Liver (tissue), 9 donors: ENCODE data around the gene CBFA2T2. TPM values are rescaled to one million over a fixed set of nuclear protein-coding genes. Genes with fewer than 3 reads are reported as not detected.

ENCODE experiments used
- DNase-seq: peaks from one replicate; pipeline ENCODE4 v3.0.0-alpha.2; 2017; ENCODE audit warnings: low spot score
- H3K27ac ChIP-seq, 2 donors: one replicate each; pipeline ENCODE4 v1.7.0; 2013; ENCODE audit warnings: inconsistent platforms in 2 of 2, low read length in 2 of 2, control low read depth in 1 of 2, low read depth in 1 of 2, mild to moderate bottlenecking in 1 of 2
- H3K27me3 ChIP-seq, 4 donors: one replicate each; pipeline versions ENCODE4 v1.6.1 to v1.7.0; 2013; ENCODE audit warnings: low read length in 3 of 4, inconsistent platforms in 1 of 4, mild to moderate bottlenecking in 1 of 4, moderate library complexity in 1 of 4; ENCODE audit not compliant: control insufficient read depth in 4 of 4, insufficient read depth in 4 of 4
- H3K36me3 ChIP-seq, 4 donors: one replicate each; pipeline versions ENCODE4 v1.6.1 to v1.7.0; 2013; ENCODE audit warnings: low read length in 3 of 4, mild to moderate bottlenecking in 3 of 4, low read depth in 1 of 4, moderate library complexity in 1 of 4; ENCODE audit not compliant: control insufficient read depth in 4 of 4, insufficient read depth in 3 of 4
- H3K4me1 ChIP-seq, 4 donors: one replicate each; pipeline versions ENCODE4 v1.6.1 to v1.7.0; 2013; ENCODE audit warnings: low read length in 3 of 4, mild to moderate bottlenecking in 3 of 4, moderate library complexity in 1 of 4; ENCODE audit not compliant: control insufficient read depth in 4 of 4, insufficient read depth in 4 of 4
- H3K4me3 ChIP-seq, 3 donors: one replicate each; pipeline versions ENCODE4 v1.6.1 to v1.7.0; 2013; ENCODE audit warnings: low read length in 3 of 3, control low read depth in 1 of 3, low read depth in 1 of 3, mild to moderate bottlenecking in 1 of 3
- H3K9ac ChIP-seq, 2 donors: one replicate each; pipeline ENCODE4 v1.7.0; 2013; ENCODE audit warnings: low read length in 2 of 2, mild to moderate bottlenecking in 2 of 2, moderate library complexity in 2 of 2, control low read depth in 1 of 2, low read depth in 1 of 2
- H3K9me3 ChIP-seq, 4 donors: one replicate each; pipeline versions ENCODE4 v1.6.1 to v1.7.0; 2013; ENCODE audit warnings: low read length in 3 of 4; ENCODE audit not compliant: control insufficient read depth in 4 of 4
- ATF3 ChIP-seq: IDR thresholded peaks from 2 replicates; pipeline ENCODE4 v1.6.1; 2016; ENCODE audit warnings: antibody characterized with exemption
- CTCF ChIP-seq: fragments of 150-350 bp; IDR thresholded peaks from 2 replicates; pipeline ENCODE4 v1.5.1; 2017; ENCODE audit warnings: improper control_type of control experiment, low read depth, low read length; ENCODE audit not compliant: missing input control
- EGR1 ChIP-seq, 2 donors: IDR thresholded peaks; 2 replicates each; pipeline ENCODE4 v1.6.1; 2016 to 2018; ENCODE audit warnings: antibody characterized with exemption in 2 of 2, low read depth in 2 of 2
- FOXA1 ChIP-seq: IDR thresholded peaks from 2 replicates; pipeline ENCODE4 v1.6.1; 2016; ENCODE audit warnings: antibody characterized with exemption
- FOXA2 ChIP-seq: IDR thresholded peaks from 2 replicates; pipeline ENCODE4 v1.6.1; 2016; ENCODE audit warnings: antibody characterized with exemption
- GABPA ChIP-seq, 2 donors: IDR thresholded peaks in 1 of 2; conservative IDR thresholded peaks in 1 of 2; 2 replicates each; pipeline ENCODE4 v1.6.1; 2016; ENCODE audit warnings: antibody characterized with exemption in 2 of 2, mild to moderate bottlenecking in 1 of 2, moderate library complexity in 1 of 2
- HNF4A ChIP-seq, 2 donors: conservative IDR thresholded peaks; 2 replicates each; pipeline ENCODE4 v1.6.1; 2016; ENCODE audit warnings: antibody characterized with exemption in 2 of 2, mild to moderate bottlenecking in 2 of 2
- HNF4G ChIP-seq: IDR thresholded peaks from 2 replicates; pipeline ENCODE4 v1.6.1; 2016; ENCODE audit warnings: antibody characterized with exemption
- JUND ChIP-seq, 2 donors: IDR thresholded peaks; 2 replicates each; pipeline ENCODE4 v1.6.1; 2016; ENCODE audit warnings: antibody characterized with exemption in 2 of 2
- MAX ChIP-seq: IDR thresholded peaks from 2 replicates; pipeline ENCODE4 v1.6.1; 2016; ENCODE audit warnings: antibody characterized with exemption
- RAD21 ChIP-seq, 2 donors: IDR thresholded peaks; 2 replicates each; pipeline ENCODE4 v1.6.1; 2016; ENCODE audit warnings: antibody characterized with exemption in 2 of 2, mild to moderate bottlenecking in 2 of 2
- RXRA ChIP-seq, 2 donors: IDR thresholded peaks; 2 replicates each; pipeline ENCODE4 v1.6.1; 2017 to 2018; ENCODE audit warnings: antibody characterized with exemption in 2 of 2, mild to moderate bottlenecking in 1 of 2
- SP1 ChIP-seq: IDR thresholded peaks from 2 replicates; pipeline ENCODE4 v1.6.1; 2018; ENCODE audit warnings: antibody characterized with exemption, mild to moderate bottlenecking
- TAF1 ChIP-seq: conservative IDR thresholded peaks from 2 replicates; pipeline ENCODE4 v1.6.1; 2016; ENCODE audit warnings: antibody characterized with exemption, mild to moderate bottlenecking
- YY1 ChIP-seq: IDR thresholded peaks from 2 replicates; pipeline ENCODE4 v1.6.1; 2016; ENCODE audit warnings: antibody characterized with exemption, mild to moderate bottlenecking
- ZBTB33 ChIP-seq: IDR thresholded peaks from 2 replicates; pipeline ENCODE4 v1.6.1; 2016; ENCODE audit warnings: antibody characterized with exemption
- whole genome bisulfite sequencing: extraction: QIAGEN DNeasy Blood & Tissue Kit; methylation state at CpG from one replicate; pipeline ENCODE4 v1.1.7; 2013; 5-methylcytosine and 5-hydroxymethylcytosine counted together
- polyA plus RNA-seq, 2 donors: library from polyadenylated mRNA; stranded (reverse) in 1 of 2; unstranded in 1 of 2; fragments of 200-250 nt in 1 of 2; fragments of >200 nt in 1 of 2; fragmentation: Nextera tagmentation in 1 of 2; extraction: Ambion mirVana in 1 of 2; gene quantifications; one replicate each; pipeline versions ENCODE4 v1.2.1 to v1.2.3, GENCODE V29; 2013 to 2015
- total RNA-seq, 2 donors: library from RNA; depleted of rRNA; stranded (reverse); fragments of >200 nt; gene quantifications; one replicate each; pipeline ENCODE4 v1.2.3, GENCODE V29; 2014
- TF ChIP-seq, protein P1 (sequence below): IDR thresholded peaks from 2 replicates; pipeline ENCODE4 v1.6.1; 2016; ENCODE audit warnings: antibody characterized with exemption, mild to moderate bottlenecking
- donor health status: healthy.
- donor health status: healthy.
- donor health status: healthy.
- donor health status: healthy.
- donor health status: healthy.

The CBFA2T2 gene
- total and polyA plus RNA-seq, 4 donors: 2.0 to 5.5 (median 5.3) TPM

DNA sequence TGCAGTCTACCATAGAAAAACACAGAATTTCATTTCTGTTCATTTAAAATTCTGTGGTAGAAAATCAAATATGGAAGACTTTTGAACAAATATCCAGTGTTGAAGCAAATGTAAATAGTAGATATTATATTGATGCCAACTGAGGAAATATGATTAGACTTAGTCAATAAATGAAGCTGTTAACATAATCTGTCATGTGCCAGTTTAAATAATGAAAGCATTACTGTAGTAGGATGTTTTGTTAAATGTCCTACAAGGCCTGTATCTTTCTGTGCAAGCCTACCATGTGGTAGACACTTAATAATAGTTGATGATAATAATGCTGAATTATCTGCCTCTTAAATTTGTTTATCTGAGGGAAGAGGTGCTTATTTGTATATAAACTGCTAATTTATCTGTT is 55.9 kb downstream of the CBFA2T2 start:
- H3K9me3 ChIP-seq: no peaks in the 10 kb centered on the region
- H3K4me3 ChIP-seq: no peak overlapping the region
- H3K36me3 ChIP-seq: peaks cover 0 to 2% (median under 1%) of the 10 kb centered on the region in 4 donors
- peaks cover 0 to 6% (median 3%) of the 10 kb centered on the region in 4 donors for H3K4me1 ChIP-seq
- TF ChIP-seq MAX: no peak
- TF ChIP-seq RXRA (IDR thresholded peaks at IDR 0.05): no peak
- no peak for TF ChIP-seq FOXA2
- TF ChIP-seq SP1: no peak
- TF ChIP-seq YY1: no peak
- TF ChIP-seq HNF4A (conservative IDR thresholded peaks at IDR 0.05): no peak
- TF ChIP-seq TAF1: no peak
- DNase-seq: no peak
- no peak overlapping the region for H3K27ac ChIP-seq
- H3K27me3 ChIP-seq: no peaks in the 10 kb centered on the region
- no peak overlapping the region for H3K9ac ChIP-seq

GRCh38 chr20:33549229-33549999 is 59.5 kb downstream of the CBFA2T2 start:
- no peak for TF ChIP-seq HNF4G
- TF ChIP-seq HNF4A (conservative IDR thresholded peaks at IDR 0.05): no peak
- TF ChIP-seq ATF3: no peak
- no peak for TF ChIP-seq SP1
- TF ChIP-seq YY1: no peak
- no peak for TF ChIP-seq RXRA (IDR thresholded peaks at IDR 0.05)
- TF ChIP-seq RAD21 (IDR thresholded peaks at IDR 0.05): no peak
- TF ChIP-seq JUND (IDR thresholded peaks at IDR 0.05): no peak
- TF ChIP-seq MAX: no peak
- TF ChIP-seq FOXA2: no peak
- no peak for TF ChIP-seq TAF1
- no peak for TF ChIP-seq FOXA1
- no peak for TF ChIP-seq GABPA (IDR thresholded peaks at IDR 0.05 in 1 of 2, conservative IDR thresholded peaks at IDR 0.05 in 1 of 2)
- no peak for TF ChIP-seq ZBTB33
- TF ChIP-seq, protein P1, sequence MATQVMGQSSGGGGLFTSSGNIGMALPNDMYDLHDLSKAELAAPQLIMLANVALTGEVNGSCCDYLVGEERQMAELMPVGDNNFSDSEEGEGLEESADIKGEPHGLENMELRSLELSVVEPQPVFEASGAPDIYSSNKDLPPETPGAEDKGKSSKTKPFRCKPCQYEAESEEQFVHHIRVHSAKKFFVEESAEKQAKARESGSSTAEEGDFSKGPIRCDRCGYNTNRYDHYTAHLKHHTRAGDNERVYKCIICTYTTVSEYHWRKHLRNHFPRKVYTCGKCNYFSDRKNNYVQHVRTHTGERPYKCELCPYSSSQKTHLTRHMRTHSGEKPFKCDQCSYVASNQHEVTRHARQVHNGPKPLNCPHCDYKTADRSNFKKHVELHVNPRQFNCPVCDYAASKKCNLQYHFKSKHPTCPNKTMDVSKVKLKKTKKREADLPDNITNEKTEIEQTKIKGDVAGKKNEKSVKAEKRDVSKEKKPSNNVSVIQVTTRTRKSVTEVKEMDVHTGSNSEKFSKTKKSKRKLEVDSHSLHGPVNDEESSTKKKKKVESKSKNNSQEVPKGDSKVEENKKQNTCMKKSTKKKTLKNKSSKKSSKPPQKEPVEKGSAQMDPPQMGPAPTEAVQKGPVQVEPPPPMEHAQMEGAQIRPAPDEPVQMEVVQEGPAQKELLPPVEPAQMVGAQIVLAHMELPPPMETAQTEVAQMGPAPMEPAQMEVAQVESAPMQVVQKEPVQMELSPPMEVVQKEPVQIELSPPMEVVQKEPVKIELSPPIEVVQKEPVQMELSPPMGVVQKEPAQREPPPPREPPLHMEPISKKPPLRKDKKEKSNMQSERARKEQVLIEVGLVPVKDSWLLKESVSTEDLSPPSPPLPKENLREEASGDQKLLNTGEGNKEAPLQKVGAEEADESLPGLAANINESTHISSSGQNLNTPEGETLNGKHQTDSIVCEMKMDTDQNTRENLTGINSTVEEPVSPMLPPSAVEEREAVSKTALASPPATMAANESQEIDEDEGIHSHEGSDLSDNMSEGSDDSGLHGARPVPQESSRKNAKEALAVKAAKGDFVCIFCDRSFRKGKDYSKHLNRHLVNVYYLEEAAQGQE: no peak
- no peak for TF ChIP-seq EGR1 (IDR thresholded peaks at IDR 0.05; ENCODE audit: low read depth in 2 of 2)
- TF ChIP-seq CTCF: no peak
- Histone ChIP-seq H3K4me1 (peaks cover 3 to 6% (median 5%) of the 10 kb centered on the region in 4 donors), H3K36me3 (peaks cover 0 to 2% (median under 1%) of the 10 kb centered on the region in 4 donors), H3K27ac (no peak overlapping the region), H3K9me3 (no peaks in the 10 kb centered on the region), H3K9ac (no peak overlapping the region), H3K27me3 (no peaks in the 10 kb centered on the region), H3K4me3 (no peak overlapping the region)
- DNase-seq: no peak
- 95% methylated on average over 2 of the region's 2 CpGs for WGBS
